GM12873 (cell line): ENCODE measurements around the gene USP21.

Experiments used
- CTCF ChIP-seq: IDR thresholded peaks from 2 replicates; pipeline ENCODE4 v1.5.1; 2012; ENCODE audit warnings: low read depth, mild to moderate bottlenecking, moderate library complexity, low read length, control low read depth; ENCODE audit not compliant: insufficient read depth; ENCODE audit errors: missing control alignments

USP21 gene

GRCh38 chr1:161128591-161129420, 30.5 kb upstream of the USP21 start:
- TF ChIP-seq CTCF, result no peak

- TF ChIP-seq CTCF, result no peak
Observed at GRCh38 chr1:161130266-161130665, 29.0 kb upstream of the USP21 start.

- TF ChIP-seq CTCF, result no peak
Observed at GRCh38 chr1:161131523-161132409, 27.5 kb upstream of the USP21 start.

GRCh38 chr1:161132410-161133219, 26.7 kb upstream of the USP21 start, which contains the start of gene DEDD:
DEDD (minus strand) TSS chr1:161132667; CDS start chr1:161124462, 8,205 bp downstream.
- TF ChIP-seq CTCF, result peak; percentile 16

- no peak for TF ChIP-seq CTCF
Observed at GRCh38 chr1:161133220-161133740, 26.0 kb upstream of the USP21 start.

GRCh38 chr1:161137881-161138280, 21.4 kb upstream of the USP21 start:
- no peak for TF ChIP-seq CTCF
